A673 (cell line): ENCODE measurements around the gene ABCB9. TPM values are rescaled to one million over a fixed set of nuclear protein-coding genes. Genes with fewer than 3 reads are reported as not detected.

Source experiments
- BruUV-seq: library from RNA; stranded (reverse); fragments of 400-500 nt; replicated peaks from 2 replicates; lab custom pipeline; 2021; lab: Mats Ljungman, UMichigan
- CTCF ChIA-PET: fragments of 300-600 bp; sonication (Branson Sonifier 250); formaldehyde crosslinking; loops from one replicate; lab custom pipeline; 2022; ENCODE audit warnings: antibody characterized with exemption; lab: Charles Lee
- POLR2A ChIA-PET: fragments of 300-600 bp; sonication (Branson Sonifier 250); formaldehyde crosslinking; loops from one replicate; lab custom pipeline; 2022; ENCODE audit warnings: antibody characterized with exemption; ENCODE audit not compliant: low non-redundant PET; lab: Charles Lee
- DNase-seq: peaks from one replicate; pipeline ENCODE4 v3.0.0-alpha.2; 2015; ENCODE audit warnings: low spot score
- H3K27ac ChIP-seq: fragments of 200-600 bp; sonication (generic); 2 replicates; pipeline ENCODE4 v1.5.1; 2016; ENCODE audit warnings: mixed run types, low read depth, mild to moderate bottlenecking, mixed read lengths, antibody characterized with exemption, low read length; ENCODE audit not compliant: poor library complexity, severe bottlenecking
- H3K27me3 ChIP-seq: fragments of 200-600 bp; sonication (generic); replicated peaks from 2 replicates; pipeline ENCODE4 v1.6.1; 2017; ENCODE audit warnings: mixed run types, low read depth, mild to moderate bottlenecking, mixed read lengths, antibody characterized with exemption, low read length; ENCODE audit not compliant: insufficient read depth, poor library complexity
- H3K36me3 ChIP-seq: fragments of 200-600 bp; sonication (generic); 2 replicates; pipeline ENCODE4 v1.6.1; 2016; ENCODE audit warnings: mixed run types, mild to moderate bottlenecking, mixed read lengths, antibody characterized with exemption, low read length; ENCODE audit not compliant: insufficient read depth, poor library complexity, severe bottlenecking
- H3K4me1 ChIP-seq: fragments of 200-600 bp; sonication (generic); 2 replicates; pipeline ENCODE4 v1.6.1; 2017; ENCODE audit warnings: mixed run types, mild to moderate bottlenecking, mixed read lengths, antibody characterized with exemption, low read length; ENCODE audit not compliant: insufficient read depth, poor library complexity, severe bottlenecking
- H3K4me3 ChIP-seq: fragments of 200-600 bp; sonication (generic); 2 replicates; pipeline ENCODE4 v1.5.1; 2016; ENCODE audit warnings: low read depth, mixed run types, mild to moderate bottlenecking, mixed read lengths, low read length; ENCODE audit not compliant: poor library complexity, severe bottlenecking
- H3K9me3 ChIP-seq: fragments of 200-600 bp; sonication (generic); 2 replicates; pipeline ENCODE4 v1.6.1; 2016; ENCODE audit warnings: mixed run types, low read depth, mild to moderate bottlenecking, mixed read lengths, antibody characterized with exemption, low read length; ENCODE audit not compliant: poor library complexity, severe bottlenecking
- CTCF ChIP-seq: fragments of 300-800, 200-600 bp; sonication (generic); conservative IDR thresholded peaks from 2 replicates; pipeline ENCODE4 v1.5.1; 2017; ENCODE audit warnings: low read depth, mild to moderate bottlenecking, antibody characterized with exemption, low read length, moderate library complexity, mixed read lengths
- EZH2 ChIP-seq: fragments of 200-600 bp; sonication (generic); IDR thresholded peaks from 2 replicates; pipeline ENCODE4 v1.6.1; 2017; ENCODE audit warnings: borderline replicate concordance, low read depth, mild to moderate bottlenecking, mixed read lengths, antibody characterized with exemption, low read length; ENCODE audit not compliant: poor library complexity, severe bottlenecking
- intact Hi-C: fragments of 100-400 bp; cut with micrococcal nuclease; formaldehyde crosslinking; loops from one replicate; pipeline ENCODE4 v1.10.0; 2022; ENCODE audit not compliant: unreplicated experiment
- total RNA-seq: library from RNA; stranded (reverse); gene quantifications from 2 replicates; pipeline ENCODE4 v1.2.3, GENCODE V29; 2021

The ABCB9 gene
- total RNA-seq, 1 experiment from 2014 or later, result 8.9 TPM

- Histone ChIP-seq H3K27me3 (no peaks in the 10 kb centered on the region), H3K4me3 (no peak overlapping the region), H3K9me3 (no peaks in the 10 kb centered on the region), H3K36me3 (no peaks in the 10 kb centered on the region), H3K4me1 (no peaks in the 10 kb centered on the region), H3K27ac (no peak overlapping the region)
- CTCF ChIA-PET, result interaction anchor here (1.2 to 1.4 kb wide), 2 partner anchors 89 to 93 kb away, joined by 3 to 5 read pairs; no protein-coding TSS in a partner anchor
- DNase-seq, result no peak
- TF ChIP-seq CTCF (no peak), EZH2 (no peak)
- POLR2A ChIA-PET, result no interaction called here
- no TSS peak for BruUV-seq
- intact Hi-C loops, result no loop called here
Measured at GRCh38 chr12:122949405-122949804, 16.9 kb downstream of the ABCB9 start.

- Histone ChIP-seq H3K27ac (no peak overlapping the region), H3K9me3 (no peaks in the 10 kb centered on the region), H3K4me1 (no peaks in the 10 kb centered on the region), H3K36me3 (no peaks in the 10 kb centered on the region), H3K4me3 (no peak overlapping the region), H3K27me3 (no peaks in the 10 kb centered on the region)
- intact Hi-C loops, result no loop called here
- TF ChIP-seq EZH2 (no peak), CTCF (no peak)
- no peak for DNase-seq
- CTCF ChIA-PET, result interaction anchor here (0.6 kb wide), 1 partner anchor 55 kb away, joined by 13 read pairs; no protein-coding TSS in a partner anchor
- no TSS peak for BruUV-seq
- POLR2A ChIA-PET, result no interaction called here
Measured at GRCh38 chr12:122948605-122949004, 17.7 kb downstream of the ABCB9 start.

GRCh38 chr12:122947352-122947792 lies 18.9 kb downstream of the ABCB9 start:
- no peaks in the 10 kb centered on the region for H3K27me3 ChIP-seq
- no TSS peak for BruUV-seq
- H3K9me3 ChIP-seq, result no peaks in the 10 kb centered on the region
- ChIA-PET POLR2A (no interaction called here), CTCF (no interaction called here)
- no peaks in the 10 kb centered on the region for H3K36me3 ChIP-seq
- no peak overlapping the region for H3K27ac ChIP-seq
- intact Hi-C loops, result no loop called here
- no peak overlapping the region for H3K4me3 ChIP-seq
- TF ChIP-seq CTCF (no peak), EZH2 (no peak)
- H3K4me1 ChIP-seq, result no peaks in the 10 kb centered on the region
- no peak for DNase-seq
